CD1c-positive myeloid dendritic cell (primary cell): ENCODE data around the gene WNT1.

ENCODE experiments used
- DNase-seq: peaks from one replicate; pipeline ENCODE4 v3.0.0-alpha.2; 2016; ENCODE audit errors: extremely low spot score

Gene WNT1

GRCh38 chr12:48961331-48961730 lies 16.8 kb upstream of the WNT1 start:
- DNase-seq, result no peak

- DNase-seq, result no peak
These were observed 16.3 kb upstream of the WNT1 start for GRCh38 chr12:48961801-48962200.

DNA sequence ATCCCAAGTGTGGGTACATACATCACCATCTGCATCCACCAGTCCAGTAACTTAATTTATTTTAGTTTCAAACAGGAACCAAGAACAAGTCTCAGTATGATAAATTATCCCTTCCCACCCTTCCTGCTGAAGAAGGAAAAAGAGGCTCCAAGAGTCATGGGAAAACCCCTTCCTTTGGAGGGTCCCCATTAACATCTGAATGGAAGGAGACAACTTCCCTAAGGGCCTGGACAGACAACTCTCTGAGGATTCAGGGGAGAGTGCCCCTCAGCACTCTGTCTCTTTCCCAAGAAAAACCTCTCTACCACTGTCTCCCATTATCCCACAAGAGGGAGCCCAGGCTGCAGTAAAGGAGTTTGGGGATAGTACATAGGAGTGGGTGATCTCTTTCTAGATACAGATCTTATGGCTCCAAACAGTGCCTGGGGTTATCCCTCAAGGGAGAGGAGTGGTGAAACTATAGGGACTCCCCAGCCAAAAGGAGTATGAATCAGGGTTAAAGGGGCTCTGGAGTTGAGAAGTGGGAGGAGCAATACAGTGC lies 12.8 kb upstream of the WNT1 start:
- DNase-seq, result no peak

GRCh38 chr12:48966177-48966895 lies 11.8 kb upstream of the WNT1 start:
- no peak for DNase-seq

- no peak for DNase-seq
These were observed 10.1 kb upstream of the WNT1 start for GRCh38 chr12:48967991-48968390.

- no peak for DNase-seq
These were observed 9.7 kb upstream of the WNT1 start for GRCh38 chr12:48968467-48968866.

GRCh38 chr12:48969160-48969771 lies 8.9 kb upstream of the WNT1 start:
- DNase-seq, result no peak

- peak; percentile 30 for DNase-seq
These were observed 8.1 kb upstream of the WNT1 start for GRCh38 chr12:48969833-48970701.

DNA sequence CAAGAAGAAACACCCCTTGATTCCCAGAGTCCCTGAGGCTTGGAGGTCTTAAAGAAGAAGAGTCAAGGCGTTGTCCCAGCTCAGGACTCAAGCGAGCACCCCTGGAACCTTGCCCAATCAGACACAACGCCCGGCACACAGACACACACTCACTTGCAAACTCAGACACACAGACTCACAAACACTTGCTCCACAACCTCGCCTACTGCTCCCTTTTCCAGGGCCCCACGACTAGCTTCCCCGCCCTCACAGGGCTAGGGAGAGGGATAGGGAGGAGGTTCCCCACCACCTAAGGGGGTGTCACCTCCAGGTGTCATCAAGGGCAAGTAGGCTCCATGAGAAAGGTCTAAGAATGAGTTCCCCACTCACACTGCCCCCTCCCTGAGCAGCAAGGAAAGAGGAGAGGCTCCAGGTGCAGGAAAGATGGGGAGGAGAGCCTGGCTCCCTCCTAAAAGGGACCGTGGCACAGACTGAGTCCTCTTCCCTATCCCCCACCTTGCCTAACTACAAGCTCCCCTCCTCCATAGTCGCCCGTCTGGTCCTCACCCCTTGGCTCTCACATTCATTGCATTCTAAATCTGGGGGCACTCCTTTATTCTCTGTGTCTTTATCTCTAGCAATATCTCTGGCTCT lies 7.3 kb upstream of the WNT1 start:
- DNase-seq, result no peak

DNA sequence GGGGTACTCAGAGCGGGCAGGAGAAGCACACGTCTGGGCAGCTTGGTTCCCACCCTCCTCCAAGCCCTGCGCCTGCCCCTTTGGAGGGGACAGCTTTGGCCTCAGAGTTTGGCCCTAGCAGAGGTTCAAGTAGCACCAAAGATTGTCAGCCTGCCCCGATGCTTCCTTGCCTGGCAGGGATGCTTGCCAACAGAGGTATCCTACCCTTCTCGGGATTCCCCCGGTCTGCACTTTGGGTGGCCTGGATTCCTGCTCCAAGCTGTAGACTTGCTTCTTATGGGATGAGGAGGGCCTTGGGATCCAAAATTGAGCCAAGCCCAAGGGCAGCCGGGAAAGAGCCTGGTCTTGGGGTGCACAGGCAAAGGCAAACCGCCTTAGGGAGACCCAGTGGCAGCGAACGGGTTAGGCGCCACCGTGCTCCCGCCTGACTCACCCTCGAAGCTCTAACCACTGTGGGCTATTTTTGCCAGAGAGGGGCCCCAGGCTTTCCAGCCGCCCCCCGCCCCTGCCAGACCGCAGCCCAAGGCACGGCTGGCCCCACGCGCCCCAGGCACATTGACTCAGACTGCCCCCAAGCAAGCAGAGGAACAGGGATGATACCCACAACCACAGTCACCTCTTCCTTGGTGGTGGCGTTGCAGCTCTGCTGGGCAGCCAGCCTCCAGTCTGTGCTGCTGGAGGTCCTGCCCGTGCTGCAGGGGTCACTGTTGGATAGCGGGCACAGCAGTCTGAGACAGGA lies 5.7 kb upstream of the WNT1 start:
- DNase-seq, result no peak

DNA sequence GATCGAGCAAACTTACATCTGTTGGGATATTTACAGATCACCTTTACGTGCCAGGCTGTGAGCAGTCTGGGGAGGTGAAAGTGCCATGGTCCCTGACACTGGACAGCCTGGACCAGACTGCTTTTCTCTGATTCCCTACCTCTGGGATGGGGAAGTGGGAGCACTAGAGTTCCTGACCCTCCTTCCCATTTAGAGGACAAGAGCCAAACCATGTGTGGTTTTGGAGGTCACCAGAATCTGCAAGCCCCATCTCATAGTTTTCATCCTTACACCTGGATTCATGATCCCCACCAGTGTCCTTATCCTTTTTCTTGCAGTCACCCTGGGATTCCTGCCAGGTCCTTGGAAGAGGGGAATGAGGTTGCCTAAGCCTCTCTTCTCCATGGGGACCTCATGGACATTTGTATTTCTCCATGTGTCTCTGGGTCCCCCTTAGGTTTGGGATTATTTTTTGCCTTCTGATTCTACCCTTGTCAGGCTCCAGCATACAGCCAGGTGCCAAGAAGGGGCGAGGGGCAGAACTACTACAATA lies 5.1 kb upstream of the WNT1 start:
- no peak for DNase-seq

- peak; percentile 60 for DNase-seq
These were observed 4.6 kb upstream of the WNT1 start for GRCh38 chr12:48973531-48973930.

GRCh38 chr12:48973941-48974673 lies 4.0 kb upstream of the WNT1 start:
- DNase-seq, result peak; percentile 51

DNA sequence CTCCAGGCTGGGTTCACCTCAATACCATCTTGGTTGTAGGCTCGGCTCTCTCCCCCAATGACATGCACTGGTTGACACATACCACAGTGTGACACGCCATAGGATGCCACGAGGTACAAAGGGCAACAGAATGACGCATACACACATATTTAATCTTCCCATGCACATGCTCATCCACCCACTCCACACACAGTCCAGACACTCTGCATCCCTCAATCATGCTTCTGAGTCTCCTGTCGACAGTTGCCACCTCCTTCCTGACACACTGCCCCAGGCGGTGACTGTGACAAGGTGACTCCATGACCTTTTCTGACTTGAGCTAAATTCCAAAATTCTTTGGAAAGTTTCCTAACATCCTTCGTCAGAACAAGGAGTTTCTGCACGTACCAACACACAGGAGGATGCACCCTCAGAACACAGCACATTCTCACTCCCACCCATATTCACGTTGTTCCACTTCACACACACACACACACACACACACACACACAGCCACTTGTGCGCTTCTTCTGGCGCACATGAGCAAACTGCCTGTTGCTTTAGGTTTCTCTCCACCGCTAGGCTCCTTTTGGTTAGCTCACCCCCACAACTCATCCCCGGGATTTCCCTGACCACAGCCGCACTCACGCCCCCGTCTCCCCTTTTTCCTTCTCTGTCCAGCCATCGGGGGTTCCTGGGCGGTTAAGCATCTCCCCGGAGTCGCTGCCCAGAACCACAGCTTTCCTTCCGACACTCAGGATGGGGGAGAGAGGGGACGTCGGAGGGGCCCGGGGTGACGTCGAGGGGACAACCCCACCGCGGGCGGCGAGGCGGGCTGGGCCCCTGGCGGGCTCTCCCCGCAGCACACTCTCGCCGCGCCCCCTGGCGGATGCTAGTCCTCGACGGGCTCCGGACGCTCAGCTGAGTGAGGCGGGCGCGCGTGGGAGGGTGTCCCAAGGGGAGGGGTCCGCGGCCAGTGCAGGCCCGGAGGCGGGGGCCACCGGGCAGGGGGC lies 536 bp upstream of the WNT1 start:
- DNase-seq, result peak; percentile 80

DNA sequence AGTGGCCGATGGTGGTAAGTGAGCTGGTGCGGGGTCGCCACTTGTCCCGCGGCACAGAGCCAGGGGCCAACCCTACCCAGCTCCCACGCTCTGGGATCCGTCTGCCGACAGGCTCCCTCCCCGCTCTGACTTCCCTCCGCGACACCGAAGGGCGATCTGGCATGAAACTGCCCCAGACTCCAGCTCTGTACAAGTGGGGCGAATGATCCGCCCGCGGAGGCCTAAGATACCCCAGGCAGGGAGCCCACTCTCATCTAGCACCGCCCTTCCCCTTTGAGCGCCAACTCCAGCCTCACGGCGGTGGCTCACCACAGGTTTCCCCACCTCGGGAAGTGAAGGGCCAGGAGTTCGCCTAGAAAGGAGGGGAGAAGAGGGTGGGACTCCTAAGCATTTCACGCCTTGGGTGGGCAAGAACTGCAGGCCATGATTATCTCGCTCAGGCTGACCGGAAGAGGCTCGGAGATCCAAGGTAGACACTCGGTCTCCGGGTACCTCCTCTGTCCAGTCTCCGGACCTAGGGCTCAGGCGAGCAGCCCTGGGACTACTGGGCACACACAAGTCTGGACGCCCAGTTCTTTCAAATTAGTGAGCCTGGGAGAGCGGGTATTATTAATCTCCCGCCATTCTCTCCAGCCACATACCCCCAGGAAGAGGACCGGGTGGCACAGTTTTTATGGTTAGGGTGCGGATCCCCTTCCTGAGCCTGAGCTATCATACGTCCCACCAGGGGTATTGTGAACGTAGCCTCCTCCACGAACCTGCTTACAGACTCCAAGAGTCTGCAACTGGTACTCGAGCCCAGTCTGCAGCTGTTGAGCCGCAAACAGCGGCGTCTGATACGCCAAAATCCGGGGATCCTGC lies 849 bp downstream of the WNT1 start:
- DNase-seq, result peak; percentile 38

DNA sequence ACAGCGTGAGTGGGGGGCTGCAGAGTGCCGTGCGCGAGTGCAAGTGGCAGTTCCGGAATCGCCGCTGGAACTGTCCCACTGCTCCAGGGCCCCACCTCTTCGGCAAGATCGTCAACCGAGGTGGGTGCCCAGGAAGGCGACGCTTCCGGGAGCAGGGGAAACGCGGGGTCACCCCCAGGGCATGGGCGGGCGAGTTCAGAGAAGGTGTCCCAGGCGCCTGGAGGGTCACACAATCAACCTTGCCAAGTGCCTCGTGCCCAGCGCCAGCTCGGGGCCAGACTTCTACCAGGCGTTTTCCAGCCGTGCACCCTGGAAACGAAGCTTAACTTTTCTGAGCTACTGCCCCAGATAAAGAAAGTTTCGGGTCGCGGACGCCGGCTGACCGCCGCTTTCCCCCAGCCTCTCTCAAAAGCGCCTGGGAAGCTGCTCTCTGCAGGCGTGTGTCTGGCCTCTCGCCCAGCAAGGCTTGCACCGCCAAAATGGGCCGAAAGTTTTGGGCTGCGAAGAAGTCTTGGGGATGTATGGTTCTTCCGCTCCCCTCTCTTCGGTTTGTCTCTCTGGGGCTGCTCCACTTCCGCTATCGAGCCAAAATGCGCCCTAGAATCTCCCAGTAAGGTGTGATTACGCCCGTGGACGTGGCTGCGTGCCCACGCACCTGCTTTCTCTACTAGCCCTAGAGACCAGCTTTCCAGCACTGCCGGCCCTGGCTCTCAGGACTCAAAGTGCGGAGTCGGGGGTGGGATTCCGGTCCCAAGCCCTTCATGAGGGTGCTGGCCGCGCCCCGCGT lies 1.7 kb downstream of the WNT1 start:
- peak; percentile 39 for DNase-seq

- DNase-seq, result peak; percentile 45
These were observed 2.3 kb downstream of the WNT1 start for GRCh38 chr12:48980389-48980952.
